CD1c-positive myeloid dendritic cell (primary cell): Measurements from ENCODE around the gene CD40.

ENCODE experiments used
- DNase-seq: peaks from one replicate; pipeline ENCODE4 v3.0.0-alpha.2; 2016; ENCODE audit errors: extremely low spot score

CD40 gene

GRCh38 chr20:46148313-46149208, 30.4 kb downstream of the CD40 start:
- DNase-seq = no peak

- DNase-seq = no peak
These were observed 32.8 kb downstream of the CD40 start for GRCh38 chr20:46150943-46151342.

- DNase-seq = no peak
These were observed 33.8 kb downstream of the CD40 start for GRCh38 chr20:46151936-46152335.

- DNase-seq = no peak
These were observed 34.9 kb downstream of the CD40 start for GRCh38 chr20:46152824-46153586.

GRCh38 chr20:46154305-46154704, 36.2 kb downstream of the CD40 start:
- no peak for DNase-seq

- DNase-seq = no peak
These were observed 36.7 kb downstream of the CD40 start for GRCh38 chr20:46154796-46155195.

GRCh38 chr20:46156065-46156464, 38.0 kb downstream of the CD40 start:
- no peak for DNase-seq

- no peak for DNase-seq
These were observed 39.0 kb downstream of the CD40 start for GRCh38 chr20:46157076-46157592.

GRCh38 chr20:46157625-46158024, 39.5 kb downstream of the CD40 start:
- no peak for DNase-seq

GRCh38 chr20:46158476-46158987, 40.4 kb downstream of the CD40 start:
- DNase-seq = no peak

- no peak for DNase-seq
These were observed 41.2 kb downstream of the CD40 start for GRCh38 chr20:46159101-46159897.

- DNase-seq = no peak
These were observed 42.5 kb downstream of the CD40 start for GRCh38 chr20:46160661-46161060.

GRCh38 chr20:46161921-46162320, 43.8 kb downstream of the CD40 start:
- no peak for DNase-seq

GRCh38 chr20:46164254-46164653, 46.1 kb downstream of the CD40 start:
- no peak for DNase-seq

GRCh38 chr20:46167080-46167479, 49.0 kb downstream of the CD40 start:
- no peak for DNase-seq

GRCh38 chr20:46168438-46168837, 50.3 kb downstream of the CD40 start:
- DNase-seq = no peak

- DNase-seq = no peak
These were observed 51.4 kb downstream of the CD40 start for GRCh38 chr20:46169245-46170171.

- DNase-seq = no peak
These were observed 53.4 kb downstream of the CD40 start for GRCh38 chr20:46171476-46171875.

GRCh38 chr20:46171909-46172308, 53.8 kb downstream of the CD40 start:
- DNase-seq = no peak

- DNase-seq = no peak
These were observed 54.3 kb downstream of the CD40 start for GRCh38 chr20:46172455-46172854.
